ENCODE data around the gene DENND1A.

GRCh38 chr9:123551734-123552133 lies 378.2 kb downstream of the DENND1A start:
- TF ChIP-seq POLR2A (IDR thresholded peaks at IDR 0.05; ENCODE audit: low read length), result no peak
- no peak for TF ChIP-seq GATA1 (IDR thresholded peaks at IDR 0.05; ENCODE audit: low read depth, low read length)
